ENCODE measurements around the gene BCL2L11. TPM values are rescaled to one million over a fixed set of nuclear protein-coding genes. Genes with fewer than 3 reads are reported as not detected.
A peak's percentile ranks its signal among the peaks of the same experiment; 100 is the strongest.

Gene BCL2L11
- total and polyA plus RNA-seq, 2 experiments from 2014 or later: 10.6 to 22.5 TPM

DNA sequence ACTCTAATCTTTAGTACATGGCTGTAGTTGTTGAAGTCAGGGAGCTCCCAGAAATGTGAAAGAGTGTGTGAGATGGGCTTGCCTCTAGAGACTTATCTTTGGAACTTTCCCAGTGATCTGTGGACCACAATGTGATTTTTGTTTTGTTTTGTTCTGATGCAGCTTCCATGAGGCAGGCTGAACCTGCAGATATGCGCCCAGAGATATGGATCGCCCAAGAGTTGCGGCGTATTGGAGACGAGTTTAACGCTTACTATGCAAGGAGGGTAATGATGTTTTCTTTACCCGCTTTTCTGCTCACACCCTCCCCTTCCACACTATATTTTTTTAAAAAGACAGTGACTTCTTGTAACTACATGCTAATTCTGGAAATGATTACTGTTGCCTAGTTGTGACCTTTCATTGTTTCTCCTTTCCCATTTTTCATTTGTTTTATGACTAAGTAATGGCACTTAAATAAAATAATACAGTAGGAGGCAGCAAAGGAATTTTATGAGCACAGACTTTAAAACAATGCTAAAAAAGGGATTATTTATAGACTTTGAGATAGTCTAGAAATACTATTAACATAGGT, 29.3 kb downstream of the BCL2L11 start (continued):
- TF ChIP-seq, protein P1, sequence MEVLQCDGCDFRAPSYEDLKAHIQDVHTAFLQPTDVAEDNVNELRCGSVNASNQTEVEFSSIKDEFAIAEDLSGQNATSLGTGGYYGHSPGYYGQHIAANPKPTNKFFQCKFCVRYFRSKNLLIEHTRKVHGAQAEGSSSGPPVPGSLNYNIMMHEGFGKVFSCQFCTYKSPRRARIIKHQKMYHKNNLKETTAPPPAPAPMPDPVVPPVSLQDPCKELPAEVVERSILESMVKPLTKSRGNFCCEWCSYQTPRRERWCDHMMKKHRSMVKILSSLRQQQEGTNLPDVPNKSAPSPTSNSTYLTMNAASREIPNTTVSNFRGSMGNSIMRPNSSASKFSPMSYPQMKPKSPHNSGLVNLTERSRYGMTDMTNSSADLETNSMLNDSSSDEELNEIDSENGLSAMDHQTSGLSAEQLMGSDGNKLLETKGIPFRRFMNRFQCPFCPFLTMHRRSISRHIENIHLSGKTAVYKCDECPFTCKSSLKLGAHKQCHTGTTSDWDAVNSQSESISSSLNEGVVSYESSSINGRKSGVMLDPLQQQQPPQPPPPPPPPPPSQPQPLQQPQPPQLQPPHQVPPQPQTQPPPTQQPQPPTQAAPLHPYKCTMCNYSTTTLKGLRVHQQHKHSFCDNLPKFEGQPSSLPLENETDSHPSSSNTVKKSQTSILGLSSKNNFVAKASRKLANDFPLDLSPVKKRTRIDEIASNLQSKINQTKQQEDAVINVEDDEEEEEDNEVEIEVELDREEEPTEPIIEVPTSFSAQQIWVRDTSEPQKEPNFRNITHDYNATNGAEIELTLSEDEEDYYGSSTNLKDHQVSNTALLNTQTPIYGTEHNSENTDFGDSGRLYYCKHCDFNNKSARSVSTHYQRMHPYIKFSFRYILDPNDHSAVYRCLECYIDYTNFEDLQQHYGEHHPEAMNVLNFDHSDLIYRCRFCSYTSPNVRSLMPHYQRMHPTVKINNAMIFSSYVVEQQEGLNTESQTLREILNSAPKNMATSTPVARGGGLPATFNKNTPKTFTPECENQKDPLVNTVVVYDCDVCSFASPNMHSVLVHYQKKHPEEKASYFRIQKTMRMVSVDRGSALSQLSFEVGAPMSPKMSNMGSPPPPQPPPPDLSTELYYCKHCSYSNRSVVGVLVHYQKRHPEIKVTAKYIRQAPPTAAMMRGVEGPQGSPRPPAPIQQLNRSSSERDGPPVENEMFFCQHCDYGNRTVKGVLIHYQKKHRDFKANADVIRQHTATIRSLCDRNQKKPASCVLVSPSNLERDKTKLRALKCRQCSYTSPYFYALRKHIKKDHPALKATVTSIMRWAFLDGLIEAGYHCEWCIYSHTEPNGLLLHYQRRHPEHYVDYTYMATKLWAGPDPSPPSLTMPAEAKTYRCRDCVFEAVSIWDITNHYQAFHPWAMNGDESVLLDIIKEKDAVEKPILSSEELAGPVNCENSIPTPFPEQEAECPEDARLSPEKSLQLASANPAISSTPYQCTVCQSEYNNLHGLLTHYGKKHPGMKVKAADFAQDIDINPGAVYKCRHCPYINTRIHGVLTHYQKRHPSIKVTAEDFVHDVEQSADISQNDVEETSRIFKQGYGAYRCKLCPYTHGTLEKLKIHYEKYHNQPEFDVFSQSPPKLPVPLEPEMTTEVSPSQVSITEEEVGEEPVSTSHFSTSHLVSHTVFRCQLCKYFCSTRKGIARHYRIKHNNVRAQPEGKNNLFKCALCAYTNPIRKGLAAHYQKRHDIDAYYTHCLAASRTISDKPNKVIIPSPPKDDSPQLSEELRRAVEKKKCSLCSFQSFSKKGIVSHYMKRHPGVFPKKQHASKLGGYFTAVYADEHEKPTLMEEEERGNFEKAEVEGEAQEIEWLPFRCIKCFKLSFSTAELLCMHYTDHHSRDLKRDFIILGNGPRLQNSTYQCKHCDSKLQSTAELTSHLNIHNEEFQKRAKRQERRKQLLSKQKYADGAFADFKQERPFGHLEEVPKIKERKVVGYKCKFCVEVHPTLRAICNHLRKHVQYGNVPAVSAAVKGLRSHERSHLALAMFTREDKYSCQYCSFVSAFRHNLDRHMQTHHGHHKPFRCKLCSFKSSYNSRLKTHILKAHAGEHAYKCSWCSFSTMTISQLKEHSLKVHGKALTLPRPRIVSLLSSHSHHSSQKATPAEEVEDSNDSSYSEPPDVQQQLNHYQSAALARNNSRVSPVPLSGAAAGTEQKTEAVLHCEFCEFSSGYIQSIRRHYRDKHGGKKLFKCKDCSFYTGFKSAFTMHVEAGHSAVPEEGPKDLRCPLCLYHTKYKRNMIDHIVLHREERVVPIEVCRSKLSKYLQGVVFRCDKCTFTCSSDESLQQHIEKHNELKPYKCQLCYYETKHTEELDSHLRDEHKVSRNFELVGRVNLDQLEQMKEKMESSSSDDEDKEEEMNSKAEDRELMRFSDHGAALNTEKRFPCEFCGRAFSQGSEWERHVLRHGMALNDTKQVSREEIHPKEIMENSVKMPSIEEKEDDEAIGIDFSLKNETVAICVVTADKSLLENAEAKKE (CRISPR knock-in tag; IDR thresholded peaks at IDR 0.05): no peak
- no peak for TF ChIP-seq ZNF331 (CRISPR knock-in tag; IDR thresholded peaks at IDR 0.05; ENCODE audit: low read depth)

DNA sequence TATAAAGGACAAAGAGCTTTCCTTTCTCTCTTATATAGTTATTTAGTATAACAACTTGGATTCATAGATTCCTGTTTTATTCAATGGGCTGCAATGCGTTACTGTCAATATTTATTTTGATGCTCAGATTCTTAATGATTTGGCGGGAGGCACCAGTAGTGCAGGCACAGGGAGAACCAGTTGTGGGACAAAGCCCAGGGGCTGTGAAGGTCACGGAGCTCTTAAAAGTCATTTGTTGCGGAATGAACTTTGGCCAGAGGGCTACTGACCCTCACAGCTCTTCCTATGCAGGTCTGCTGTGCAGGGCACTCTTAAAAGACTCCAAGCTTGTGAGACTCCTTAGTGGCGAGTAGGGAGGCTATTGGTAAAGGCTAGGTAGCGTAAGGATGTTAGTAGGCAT, 34.0 kb downstream of the BCL2L11 start:
- H4K20me1 ChIP-seq (replicated peaks; ENCODE audit: insufficient read depth): peaks cover 28% of the 10 kb centered on the region
- peaks cover 82% of the 10 kb centered on the region for H3K79me2 ChIP-seq (replicated peaks; ENCODE audit: insufficient read depth)
- peaks cover 32% of the 10 kb centered on the region; the same call in 1 of the 2 replicates for H3K36me3 ChIP-seq (ENCODE audit: insufficient read depth)
- peaks cover 2% of the 10 kb centered on the region for H3K27me3 Mint-ChIP-seq (ENCODE audit: insufficient read depth, low read depth, poor library complexity)
- no peaks in the 10 kb centered on the region for H3K27me3 ChIP-seq (ENCODE audit: insufficient read depth)
- peaks cover 46% of the 10 kb centered on the region for H3K36me3 Mint-ChIP-seq (ENCODE audit: low read depth)
- ATAC-seq (no peak), DNase-seq (ENCODE audit: low spot score) (no peak)
- H3K27ac ChIP-seq (ENCODE audit: low read depth): no peak overlapping the region
- H3K4me2 ChIP-seq: no peak overlapping the region
- H3K4me3 ChIP-seq: no peak overlapping the region
- H3K9me2 ChIP-seq (ENCODE audit: insufficient read depth): no peaks in the 10 kb centered on the region
- no peak overlapping the region for H2AFZ ChIP-seq
- H3K4me1 ChIP-seq (ENCODE audit: insufficient read depth): peaks cover 16% of the 10 kb centered on the region
- H3K4me1 Mint-ChIP-seq: peaks cover 33% of the 10 kb centered on the region
- no peak overlapping the region for H3K4me3 Mint-ChIP-seq
- 0 out of 2 replicates have a peak overlapping the region, but pooled peaks have one; percentile 24 for H3K27ac Mint-ChIP-seq
- H3K9me3 Mint-ChIP-seq: no peaks in the 10 kb centered on the region
- no peaks in the 10 kb centered on the region for H3F3A ChIP-seq (replicated peaks; ENCODE audit: low read depth)
- no peak for TF ChIP-seq EZH2phosphoT487 (IDR thresholded peaks at IDR 0.05; ENCODE audit: unreplicated experiment)
- TF ChIP-seq, protein P2, sequence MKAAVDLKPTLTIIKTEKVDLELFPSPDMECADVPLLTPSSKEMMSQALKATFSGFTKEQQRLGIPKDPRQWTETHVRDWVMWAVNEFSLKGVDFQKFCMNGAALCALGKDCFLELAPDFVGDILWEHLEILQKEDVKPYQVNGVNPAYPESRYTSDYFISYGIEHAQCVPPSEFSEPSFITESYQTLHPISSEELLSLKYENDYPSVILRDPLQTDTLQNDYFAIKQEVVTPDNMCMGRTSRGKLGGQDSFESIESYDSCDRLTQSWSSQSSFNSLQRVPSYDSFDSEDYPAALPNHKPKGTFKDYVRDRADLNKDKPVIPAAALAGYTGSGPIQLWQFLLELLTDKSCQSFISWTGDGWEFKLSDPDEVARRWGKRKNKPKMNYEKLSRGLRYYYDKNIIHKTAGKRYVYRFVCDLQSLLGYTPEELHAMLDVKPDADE (IDR thresholded peaks at IDR 0.05): no peak
- no peak for TF ChIP-seq NANOG (IDR thresholded peaks at IDR 0.05; ENCODE audit: borderline replicate concordance)
- TF ChIP-seq POLR2AphosphoS5 (IDR thresholded peaks at IDR 0.05; ENCODE audit: low read depth): no peak
- TF ChIP-seq, protein P3, sequence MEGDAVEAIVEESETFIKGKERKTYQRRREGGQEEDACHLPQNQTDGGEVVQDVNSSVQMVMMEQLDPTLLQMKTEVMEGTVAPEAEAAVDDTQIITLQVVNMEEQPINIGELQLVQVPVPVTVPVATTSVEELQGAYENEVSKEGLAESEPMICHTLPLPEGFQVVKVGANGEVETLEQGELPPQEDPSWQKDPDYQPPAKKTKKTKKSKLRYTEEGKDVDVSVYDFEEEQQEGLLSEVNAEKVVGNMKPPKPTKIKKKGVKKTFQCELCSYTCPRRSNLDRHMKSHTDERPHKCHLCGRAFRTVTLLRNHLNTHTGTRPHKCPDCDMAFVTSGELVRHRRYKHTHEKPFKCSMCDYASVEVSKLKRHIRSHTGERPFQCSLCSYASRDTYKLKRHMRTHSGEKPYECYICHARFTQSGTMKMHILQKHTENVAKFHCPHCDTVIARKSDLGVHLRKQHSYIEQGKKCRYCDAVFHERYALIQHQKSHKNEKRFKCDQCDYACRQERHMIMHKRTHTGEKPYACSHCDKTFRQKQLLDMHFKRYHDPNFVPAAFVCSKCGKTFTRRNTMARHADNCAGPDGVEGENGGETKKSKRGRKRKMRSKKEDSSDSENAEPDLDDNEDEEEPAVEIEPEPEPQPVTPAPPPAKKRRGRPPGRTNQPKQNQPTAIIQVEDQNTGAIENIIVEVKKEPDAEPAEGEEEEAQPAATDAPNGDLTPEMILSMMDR (conservative IDR thresholded peaks at IDR 0.05; ENCODE audit: low read depth in 2 of 2): no peak
- TF ChIP-seq JUNB (IDR thresholded peaks at IDR 0.05; ENCODE audit: unreplicated experiment): no peak
- no peak for TF ChIP-seq CREB1 (CRISPR knock-in tag; IDR thresholded peaks at IDR 0.05; ENCODE audit: low read depth)
- TF ChIP-seq STAT1 (IDR thresholded peaks at IDR 0.05; ENCODE audit: unreplicated experiment): no peak
- no peak for TF ChIP-seq ZNF331 (CRISPR knock-in tag; IDR thresholded peaks at IDR 0.05; ENCODE audit: low read depth)
- no peak for TF ChIP-seq EZH2 (IDR thresholded peaks at IDR 0.05; ENCODE audit: low read depth, unreplicated experiment)
- TF ChIP-seq, protein P4, sequence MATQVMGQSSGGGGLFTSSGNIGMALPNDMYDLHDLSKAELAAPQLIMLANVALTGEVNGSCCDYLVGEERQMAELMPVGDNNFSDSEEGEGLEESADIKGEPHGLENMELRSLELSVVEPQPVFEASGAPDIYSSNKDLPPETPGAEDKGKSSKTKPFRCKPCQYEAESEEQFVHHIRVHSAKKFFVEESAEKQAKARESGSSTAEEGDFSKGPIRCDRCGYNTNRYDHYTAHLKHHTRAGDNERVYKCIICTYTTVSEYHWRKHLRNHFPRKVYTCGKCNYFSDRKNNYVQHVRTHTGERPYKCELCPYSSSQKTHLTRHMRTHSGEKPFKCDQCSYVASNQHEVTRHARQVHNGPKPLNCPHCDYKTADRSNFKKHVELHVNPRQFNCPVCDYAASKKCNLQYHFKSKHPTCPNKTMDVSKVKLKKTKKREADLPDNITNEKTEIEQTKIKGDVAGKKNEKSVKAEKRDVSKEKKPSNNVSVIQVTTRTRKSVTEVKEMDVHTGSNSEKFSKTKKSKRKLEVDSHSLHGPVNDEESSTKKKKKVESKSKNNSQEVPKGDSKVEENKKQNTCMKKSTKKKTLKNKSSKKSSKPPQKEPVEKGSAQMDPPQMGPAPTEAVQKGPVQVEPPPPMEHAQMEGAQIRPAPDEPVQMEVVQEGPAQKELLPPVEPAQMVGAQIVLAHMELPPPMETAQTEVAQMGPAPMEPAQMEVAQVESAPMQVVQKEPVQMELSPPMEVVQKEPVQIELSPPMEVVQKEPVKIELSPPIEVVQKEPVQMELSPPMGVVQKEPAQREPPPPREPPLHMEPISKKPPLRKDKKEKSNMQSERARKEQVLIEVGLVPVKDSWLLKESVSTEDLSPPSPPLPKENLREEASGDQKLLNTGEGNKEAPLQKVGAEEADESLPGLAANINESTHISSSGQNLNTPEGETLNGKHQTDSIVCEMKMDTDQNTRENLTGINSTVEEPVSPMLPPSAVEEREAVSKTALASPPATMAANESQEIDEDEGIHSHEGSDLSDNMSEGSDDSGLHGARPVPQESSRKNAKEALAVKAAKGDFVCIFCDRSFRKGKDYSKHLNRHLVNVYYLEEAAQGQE (IDR thresholded peaks at IDR 0.05; ENCODE audit: unreplicated experiment): no peak
